DOHH2 (cell line): Measurements from ENCODE around the gene L3MBTL4.

Source experiments
- H3F3A ChIP-seq: fragments of 200-600 bp; sonication (generic), shearing (Covaris generic); 2 replicates; pipeline ENCODE4 v1.6.0; 2016; ENCODE audit warnings: antibody characterized with exemption, mild to moderate bottlenecking; ENCODE audit not compliant: control insufficient read depth, insufficient read depth
- H3K27ac ChIP-seq: fragments of 200-600 bp; sonication (generic); 2 replicates; pipeline ENCODE4 v1.5.1; 2014; ENCODE audit warnings: low read depth, mild to moderate bottlenecking, low read length, moderate library complexity
- H3K27me3 ChIP-seq: fragments of 200-600 bp; sonication (generic); 2 replicates; pipeline ENCODE4 v1.6.1; 2014; ENCODE audit warnings: mild to moderate bottlenecking, low read length, mixed read lengths; ENCODE audit not compliant: control insufficient read depth
- H3K36me3 ChIP-seq: fragments of 200-600 bp; sonication (generic); 2 replicates; pipeline ENCODE4 v1.6.1; 2014; ENCODE audit warnings: mild to moderate bottlenecking, low read length, moderate library complexity, mixed read lengths; ENCODE audit not compliant: control insufficient read depth
- H3K4me1 ChIP-seq: fragments of 200-600 bp; sonication (generic); 2 replicates; pipeline ENCODE4 v1.6.1; 2014; ENCODE audit warnings: mild to moderate bottlenecking, low read length, mixed read lengths; ENCODE audit not compliant: control insufficient read depth
- H3K4me2 ChIP-seq: fragments of 200-600 bp; sonication (generic); 2 replicates; pipeline ENCODE4 v1.6.0; 2014; ENCODE audit warnings: mild to moderate bottlenecking, low read length, moderate library complexity
- H3K4me3 ChIP-seq: fragments of 200-600 bp; sonication (generic); 2 replicates; pipeline ENCODE4 v1.5.1; 2014; ENCODE audit warnings: mild to moderate bottlenecking, low read length, mixed read lengths
- H3K79me2 ChIP-seq: fragments of 200-600 bp; sonication (generic); 2 replicates; pipeline ENCODE4 v1.6.1; 2014; ENCODE audit warnings: mild to moderate bottlenecking, low read length, mixed read lengths; ENCODE audit not compliant: control insufficient read depth
- H3K9me2 ChIP-seq: fragments of 200-600 bp; sonication (generic); replicated peaks from 2 replicates; pipeline ENCODE4 v1.6.1; 2014; ENCODE audit warnings: mild to moderate bottlenecking, low read length, mixed read lengths; ENCODE audit not compliant: control insufficient read depth
- H3K9me3 ChIP-seq: fragments of 200-600 bp; sonication (generic); 2 replicates; pipeline ENCODE4 v1.6.1; 2014; ENCODE audit warnings: antibody characterized with exemption, low read length, mixed read lengths; ENCODE audit not compliant: control insufficient read depth, insufficient read depth
- H4K20me1 ChIP-seq: fragments of 200-600 bp; sonication (generic); 2 replicates; pipeline ENCODE4 v1.6.0; 2014; ENCODE audit warnings: low read depth, mild to moderate bottlenecking, antibody characterized with exemption, low read length, moderate library complexity; ENCODE audit not compliant: control insufficient read depth, insufficient read depth
- CTCF ChIP-seq: fragments of 200-600 bp; sonication (generic); IDR thresholded peaks from one replicate; pipeline ENCODE4 v1.5.1; 2014; ENCODE audit warnings: antibody characterized with exemption, mild to moderate bottlenecking, low read depth, low read length; ENCODE audit not compliant: poor library complexity, severe bottlenecking
- EZH2phosphoT487 ChIP-seq: fragments of 200-600 bp; sonication (generic); IDR thresholded peaks from 2 replicates; pipeline ENCODE4 v1.6.1; 2017; ENCODE audit warnings: borderline replicate concordance, mild to moderate bottlenecking, antibody characterized with exemption, low read length, moderate library complexity, mixed read lengths

The L3MBTL4 gene

GRCh38 chr18:5983488-5983887 lies 431.2 kb downstream of the L3MBTL4 start:
- Histone ChIP-seq H3F3A (no peaks in the 10 kb centered on the region), H3K36me3 (no peaks in the 10 kb centered on the region), H3K9me3 (no peaks in the 10 kb centered on the region), H3K27ac (no peak overlapping the region), H3K9me2 (no peaks in the 10 kb centered on the region), H3K79me2 (no peaks in the 10 kb centered on the region), H3K4me2 (no peak overlapping the region), H3K4me1 (peaks cover 48% of the 10 kb centered on the region), H3K27me3 (no peaks in the 10 kb centered on the region), H4K20me1 (no peaks in the 10 kb centered on the region), H3K4me3 (no peak overlapping the region)
- TF ChIP-seq CTCF (no peak), EZH2phosphoT487 (no peak)

- no peak for TF ChIP-seq EZH2phosphoT487
Observed at GRCh38 chr18:5982332-5982731, 432.4 kb downstream of the L3MBTL4 start.

GRCh38 chr18:5980721-5981120 lies 434.0 kb downstream of the L3MBTL4 start:
- H3K4me2 ChIP-seq: no peak overlapping the region
- no peak overlapping the region for H3K27ac ChIP-seq
- H3F3A ChIP-seq: peaks cover 1% of the 10 kb centered on the region; the same call in 1 of the 2 replicates
- H3K9me2 ChIP-seq: no peaks in the 10 kb centered on the region
- H3K27me3 ChIP-seq: no peaks in the 10 kb centered on the region
- TF ChIP-seq EZH2phosphoT487 (no peak), CTCF (no peak)
- no peaks in the 10 kb centered on the region for H3K79me2 ChIP-seq
- no peaks in the 10 kb centered on the region for H3K36me3 ChIP-seq
- H3K4me3 ChIP-seq: no peak overlapping the region
- no peaks in the 10 kb centered on the region for H4K20me1 ChIP-seq
- H3K9me3 ChIP-seq: no peaks in the 10 kb centered on the region
- H3K4me1 ChIP-seq: peaks cover 64% of the 10 kb centered on the region

More at GRCh38 chr18:5982332-5982731, 432.4 kb downstream of the L3MBTL4 start:
- H3K4me2 ChIP-seq: no peak overlapping the region
- H3F3A ChIP-seq: no peaks in the 10 kb centered on the region
- no peak overlapping the region for H3K4me3 ChIP-seq
- H4K20me1 ChIP-seq: no peaks in the 10 kb centered on the region
- peaks cover 57% of the 10 kb centered on the region for H3K4me1 ChIP-seq
- H3K9me3 ChIP-seq: no peaks in the 10 kb centered on the region
- H3K79me2 ChIP-seq: no peaks in the 10 kb centered on the region
- H3K9me2 ChIP-seq: no peaks in the 10 kb centered on the region
- no peaks in the 10 kb centered on the region for H3K36me3 ChIP-seq
- no peak overlapping the region for H3K27ac ChIP-seq
- H3K27me3 ChIP-seq: no peaks in the 10 kb centered on the region

- Histone ChIP-seq H3K27ac (peak overlapping the region; percentile 11; the same call in 1 of the 2 replicates), H3K9me3 (no peaks in the 10 kb centered on the region), H3K9me2 (no peaks in the 10 kb centered on the region), H3K36me3 (no peaks in the 10 kb centered on the region), H3F3A (peaks cover 9% of the 10 kb centered on the region), H3K27me3 (no peaks in the 10 kb centered on the region), H3K4me1 (peaks cover 71% of the 10 kb centered on the region), H4K20me1 (no peaks in the 10 kb centered on the region), H3K4me2 (peak overlapping the region; percentile 55), H3K79me2 (no peaks in the 10 kb centered on the region), H3K4me3 (peak overlapping the region; percentile 32)
- no peak for TF ChIP-seq EZH2phosphoT487
- TF ChIP-seq CTCF: no peak
Observed at GRCh38 chr18:5979971-5980457, 434.7 kb downstream of the L3MBTL4 start.
